ENCODE measurements around the gene INCA1. TPM values are rescaled to one million over a fixed set of nuclear protein-coding genes. Genes with fewer than 3 reads are reported as not detected.

Gene INCA1
- total and polyA plus RNA-seq, 4 donors, result 0.28 to 0.75 (median 0.55) TPM

GRCh38 chr17:4953451-4953961 is 43.8 kb downstream of the INCA1 start:
- WGBS, result 89% methylated on average over 14 of the region's 14 CpGs
- Histone ChIP-seq H3K9ac (ENCODE audit: low read depth in 1 of 2, low read length in 2 of 2) (no peak overlapping the region), H3K27ac (ENCODE audit: low read depth in 1 of 2, low read length in 2 of 2) (no peak overlapping the region), H3K27me3 (ENCODE audit: control insufficient read depth in 4 of 4, insufficient read depth in 4 of 4, low read length in 3 of 4) (no peaks in the 10 kb centered on the region), H3K36me3 (ENCODE audit: control insufficient read depth in 4 of 4, insufficient read depth in 3 of 4, low read depth in 1 of 4, low read length in 3 of 4) (peaks cover 0 to 3% (median 0%) of the 10 kb centered on the region in 4 donors), H3K4me3 (ENCODE audit: low read depth in 1 of 3, low read length in 3 of 3) (no peak overlapping the region), H3K9me3 (ENCODE audit: control insufficient read depth in 4 of 4, low read length in 3 of 4) (no peaks in the 10 kb centered on the region), H3K4me1 (ENCODE audit: control insufficient read depth in 4 of 4, insufficient read depth in 4 of 4, low read length in 3 of 4) (peaks cover 6 to 65% (median 48%) of the 10 kb centered on the region in 4 donors)
- DNase-seq (ENCODE audit: low spot score), result no peak
- TF ChIP-seq REST (IDR thresholded peaks at IDR 0.05) (no peak), MAX (IDR thresholded peaks at IDR 0.05) (no peak), JUND (IDR thresholded peaks at IDR 0.05) (no peak), FOXA1 (IDR thresholded peaks at IDR 0.05) (no peak), RXRA (IDR thresholded peaks at IDR 0.05) (no peak), FOXA2 (IDR thresholded peaks at IDR 0.05) (no peak), ATF3 (IDR thresholded peaks at IDR 0.05) (no peak), HNF4A (conservative IDR thresholded peaks at IDR 0.05) (no peak), CTCF (IDR thresholded peaks at IDR 0.05; ENCODE audit: low read depth, low read length, missing input control) (no peak), YY1 (IDR thresholded peaks at IDR 0.05) (no peak), EGR1 (IDR thresholded peaks at IDR 0.05; ENCODE audit: low read depth in 2 of 2) (no peak), SP1 (IDR thresholded peaks at IDR 0.05) (no peak), GABPA (IDR thresholded peaks at IDR 0.05 in 1 of 2, conservative IDR thresholded peaks at IDR 0.05 in 1 of 2) (no peak)

GRCh38 chr17:4951486-4951885 is 45.8 kb downstream of the INCA1 start:
- DNase-seq (ENCODE audit: low spot score), result no peak
- Histone ChIP-seq H3K27ac (ENCODE audit: low read depth in 1 of 2, low read length in 2 of 2) (peak overlapping the region in 1 of 2 donors; percentile 95), H3K9ac (ENCODE audit: low read depth in 1 of 2, low read length in 2 of 2) (peak overlapping the region in 1 of 2 donors; percentile 69), H3K4me1 (ENCODE audit: control insufficient read depth in 4 of 4, insufficient read depth in 4 of 4, low read length in 3 of 4) (peaks cover 8 to 55% (median 40%) of the 10 kb centered on the region in 4 donors), H3K4me3 (ENCODE audit: low read depth in 1 of 3, low read length in 3 of 3) (peak overlapping the region in 2 of 3 donors; percentile 56 to 91), H3K27me3 (ENCODE audit: control insufficient read depth in 4 of 4, insufficient read depth in 4 of 4, low read length in 3 of 4) (no peaks in the 10 kb centered on the region), H3K36me3 (ENCODE audit: control insufficient read depth in 4 of 4, insufficient read depth in 3 of 4, low read depth in 1 of 4, low read length in 3 of 4) (peaks cover 0 to 2% (median 0%) of the 10 kb centered on the region in 4 donors), H3K9me3 (ENCODE audit: control insufficient read depth in 4 of 4, low read length in 3 of 4) (no peaks in the 10 kb centered on the region)
- WGBS, result 67% methylated on average over 3 of the region's 3 CpGs
- TF ChIP-seq YY1 (IDR thresholded peaks at IDR 0.05) (no peak), MAX (IDR thresholded peaks at IDR 0.05) (no peak), NR2F2 (IDR thresholded peaks at IDR 0.05) (no peak), ATF3 (IDR thresholded peaks at IDR 0.05) (no peak), HNF4G (IDR thresholded peaks at IDR 0.05) (no peak), REST (IDR thresholded peaks at IDR 0.05) (no peak), HNF4A (conservative IDR thresholded peaks at IDR 0.05) (no peak), FOXA1 (IDR thresholded peaks at IDR 0.05) (no peak), JUND (IDR thresholded peaks at IDR 0.05) (no peak), SP1 (IDR thresholded peaks at IDR 0.05) (no peak), ZBTB33 (IDR thresholded peaks at IDR 0.05) (no peak), FOXA2 (IDR thresholded peaks at IDR 0.05) (no peak)
